ENCODE data around the gene PBOV1. TPM values are rescaled to one million over a fixed set of nuclear protein-coding genes. Genes with fewer than 3 reads are reported as not detected.
A peak's percentile ranks its signal among the peaks of the same experiment; 100 is the strongest.

The PBOV1 gene
- total and polyA plus RNA-seq, 4 donors = 0.04 TPM; not detected in 3

DNA sequence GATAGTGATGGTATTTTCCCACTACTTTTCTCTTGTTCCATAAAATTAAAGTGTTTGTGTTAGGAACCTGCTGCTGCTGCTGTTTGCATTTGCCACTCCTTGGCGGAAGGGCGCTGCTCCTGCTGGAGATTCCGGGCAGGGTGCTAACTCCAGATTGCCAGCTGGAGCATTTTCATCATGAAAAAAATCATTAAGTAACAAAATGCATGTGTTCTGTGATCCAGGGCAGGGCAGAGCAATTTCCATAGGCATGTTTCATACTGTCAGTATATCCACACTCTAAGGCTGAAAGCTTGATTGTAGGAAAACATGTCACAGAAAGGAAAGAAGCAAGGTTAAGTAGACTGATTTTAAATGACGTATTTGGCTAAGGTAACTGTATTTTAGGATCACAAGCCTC, 24.0 kb downstream of the PBOV1 start:
- Histone ChIP-seq H3K27me3 (ENCODE audit: control insufficient read depth in 3 of 3, insufficient read depth in 3 of 3, low read length in 2 of 3) (no peaks in the 10 kb centered on the region), H3K27ac (ENCODE audit: low read depth in 1 of 2, low read length in 1 of 2) (no peak overlapping the region), H3K4me1 (ENCODE audit: control insufficient read depth in 5 of 5, insufficient read depth in 5 of 5, low read length in 5 of 5) (no peaks in the 10 kb centered on the region), H3K9me3 (ENCODE audit: control insufficient read depth in 4 of 4, insufficient read depth in 3 of 4, low read length in 3 of 4) (no peaks in the 10 kb centered on the region), H3K4me3 (no peak overlapping the region), H3K36me3 (ENCODE audit: control insufficient read depth in 4 of 4, insufficient read depth in 4 of 4, low read length in 4 of 4) (no peaks in the 10 kb centered on the region), H3K9ac (ENCODE audit: insufficient read depth in 1 of 2, low read length in 2 of 2) (no peak overlapping the region)
- DNase-seq (peak; percentile 32 to 53 (median 39)), ATAC-seq (ENCODE audit: insufficient read depth, low FRiP score) (peak; percentile 13)
- WGBS, 2 donors = 55 to 82% methylated on average over 4 of the region's 4 CpGs
- TF ChIP-seq CTCF (IDR thresholded peaks at IDR 0.05; ENCODE audit: control extremely low read depth, extremely low read depth) = no peak

- no peaks in the 10 kb centered on the region for H3K9me3 ChIP-seq (ENCODE audit: control insufficient read depth in 4 of 4, insufficient read depth in 3 of 4, low read length in 3 of 4)
- no peaks in the 10 kb centered on the region for H3K27me3 ChIP-seq (ENCODE audit: control insufficient read depth in 3 of 3, insufficient read depth in 3 of 3, low read length in 2 of 3)
- H3K4me1 ChIP-seq (ENCODE audit: control insufficient read depth in 5 of 5, insufficient read depth in 5 of 5, low read length in 5 of 5) = peaks cover 0 to 5% (median 0%) of the 10 kb centered on the region in 5 donors
- 54 to 64% methylated on average over 5 of the region's 5 CpGs for WGBS, 2 donors
- H3K4me3 ChIP-seq = no peak overlapping the region
- H3K36me3 ChIP-seq (ENCODE audit: control insufficient read depth in 4 of 4, insufficient read depth in 4 of 4, low read length in 4 of 4) = no peaks in the 10 kb centered on the region
- DNase-seq (peak in 1 of 3 donors; percentile 31), ATAC-seq (ENCODE audit: insufficient read depth, low FRiP score) (no peak)
- no peak overlapping the region for H3K9ac ChIP-seq (ENCODE audit: insufficient read depth in 1 of 2, low read length in 2 of 2)
- TF ChIP-seq CTCF (IDR thresholded peaks at IDR 0.05; ENCODE audit: control extremely low read depth, extremely low read depth) = no peak
- no peak overlapping the region for H3K27ac ChIP-seq (ENCODE audit: low read depth in 1 of 2, low read length in 1 of 2)
These were observed 29.9 kb downstream of the PBOV1 start for GRCh38 chr6:138188278-138188941.

DNA sequence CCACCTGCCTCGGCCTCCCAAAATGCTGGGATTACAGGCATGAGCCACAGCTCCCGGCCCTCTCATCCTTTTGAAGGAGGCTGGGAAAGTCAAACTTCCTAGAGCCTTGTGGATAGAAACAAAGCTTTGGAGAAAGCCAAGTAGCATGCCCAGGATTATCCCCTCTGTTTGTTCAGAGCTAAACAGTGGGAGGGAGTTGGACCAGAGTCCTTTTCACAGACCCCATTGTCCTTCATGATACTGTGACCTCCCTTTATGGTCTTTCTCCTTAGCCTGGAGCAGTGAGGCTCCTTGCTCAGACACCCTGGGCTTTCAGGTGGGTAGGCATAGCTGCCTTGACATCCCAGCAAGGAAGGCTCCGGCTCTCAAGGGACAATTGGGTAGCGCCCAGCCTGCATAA, 31.1 kb downstream of the PBOV1 start:
- Histone ChIP-seq H3K27ac (ENCODE audit: low read depth in 1 of 2, low read length in 1 of 2) (no peak overlapping the region), H3K36me3 (ENCODE audit: control insufficient read depth in 4 of 4, insufficient read depth in 4 of 4, low read length in 4 of 4) (no peaks in the 10 kb centered on the region), H3K4me3 (no peak overlapping the region), H3K27me3 (ENCODE audit: control insufficient read depth in 3 of 3, insufficient read depth in 3 of 3, low read length in 2 of 3) (no peaks in the 10 kb centered on the region), H3K4me1 (ENCODE audit: control insufficient read depth in 5 of 5, insufficient read depth in 5 of 5, low read length in 5 of 5) (peaks cover 0 to 8% (median 0%) of the 10 kb centered on the region in 5 donors), H3K9ac (ENCODE audit: insufficient read depth in 1 of 2, low read length in 2 of 2) (no peak overlapping the region), H3K9me3 (ENCODE audit: control insufficient read depth in 4 of 4, insufficient read depth in 3 of 4, low read length in 3 of 4) (no peaks in the 10 kb centered on the region)
- ATAC-seq (ENCODE audit: insufficient read depth, low FRiP score) (no peak), DNase-seq (no peak)
- WGBS, 2 donors = 93 to 96% methylated on average over 4 of the region's 4 CpGs
- no peak for TF ChIP-seq CTCF (IDR thresholded peaks at IDR 0.05; ENCODE audit: control extremely low read depth, extremely low read depth)

GRCh38 chr6:138184230-138184629, 34.1 kb downstream of the PBOV1 start:
- Histone ChIP-seq H3K9me3 (ENCODE audit: control insufficient read depth in 4 of 4, insufficient read depth in 3 of 4, low read length in 3 of 4) (no peaks in the 10 kb centered on the region), H3K4me3 (no peak overlapping the region), H3K9ac (ENCODE audit: insufficient read depth in 1 of 2, low read length in 2 of 2) (no peak overlapping the region), H3K4me1 (ENCODE audit: control insufficient read depth in 5 of 5, insufficient read depth in 5 of 5, low read length in 5 of 5) (peaks cover 0 to 8% (median 0%) of the 10 kb centered on the region in 5 donors), H3K36me3 (ENCODE audit: control insufficient read depth in 4 of 4, insufficient read depth in 4 of 4, low read length in 4 of 4) (no peaks in the 10 kb centered on the region), H3K27me3 (ENCODE audit: control insufficient read depth in 3 of 3, insufficient read depth in 3 of 3, low read length in 2 of 3) (no peaks in the 10 kb centered on the region), H3K27ac (ENCODE audit: low read depth in 1 of 2, low read length in 1 of 2) (no peak overlapping the region)
- TF ChIP-seq CTCF (IDR thresholded peaks at IDR 0.05; ENCODE audit: control extremely low read depth, extremely low read depth) = no peak
- DNase-seq = no peak
- WGBS, 2 donors = 82 to 87% methylated on average over 3 of the region's 3 CpGs
- ATAC-seq (ENCODE audit: insufficient read depth, low FRiP score) = no peak

All from lung (tissue), 12 donors.